Epithelial cell of alveolus of lung (primary cell): ENCODE results near the gene SEPSECS. TPM values are rescaled to one million over a fixed set of nuclear protein-coding genes. Genes with fewer than 3 reads are reported as not detected.

Experiments used
- total RNA-seq: library from RNA; depleted of rRNA; stranded (reverse); fragments of >200 nt; gene quantifications from 2 replicates; pipeline ENCODE4 v1.2.1, GENCODE V29; 2015

Gene SEPSECS
- total RNA-seq, result 4.5 and 8.8 TPM in 2 replicates

GRCh38 chr4:25159837-25160713 lies at the start of gene SEPSECS:
TSS of gene SEPSECS (minus strand) at chr4:25160449. CDS start at chr4:25160369, 80 bp downstream.

Other genes with a start within 250 kb of the SEPSECS start
- gene CCDC149, start 247.4 kb downstream of the SEPSECS start, total RNA-seq, result 2.8 and 22.2 TPM in 2 replicates
- 0.16 TPM in 1 of 2 replicates, not detected in the other for gene LGI2, start 129.5 kb downstream of the SEPSECS start, total RNA-seq
- 14.3 and 17.5 TPM in 2 replicates for gene PI4K2B, start 73.6 kb upstream of the SEPSECS start, total RNA-seq
- gene ZCCHC4, start 152.3 kb upstream of the SEPSECS start, total RNA-seq, result 5.6 and 8.3 TPM in 2 replicates
- gene ANAPC4, start 216.8 kb upstream of the SEPSECS start, total RNA-seq, result 13.8 and 20.0 TPM in 2 replicates